Measurements from ENCODE around the gene P2RX6. TPM values are rescaled to one million over a fixed set of nuclear protein-coding genes. Genes with fewer than 3 reads are reported as not detected.
A peak's percentile ranks its signal among the peaks of the same experiment; 100 is the strongest.

The P2RX6 gene
- total and polyA plus RNA-seq, 9 of the 15 experiments (the other 6 are each of a cell fraction or from before 2014, with no cell fraction given) = 0.01 to 3.9 (median 1.5) TPM; not detected in 1

DNA sequence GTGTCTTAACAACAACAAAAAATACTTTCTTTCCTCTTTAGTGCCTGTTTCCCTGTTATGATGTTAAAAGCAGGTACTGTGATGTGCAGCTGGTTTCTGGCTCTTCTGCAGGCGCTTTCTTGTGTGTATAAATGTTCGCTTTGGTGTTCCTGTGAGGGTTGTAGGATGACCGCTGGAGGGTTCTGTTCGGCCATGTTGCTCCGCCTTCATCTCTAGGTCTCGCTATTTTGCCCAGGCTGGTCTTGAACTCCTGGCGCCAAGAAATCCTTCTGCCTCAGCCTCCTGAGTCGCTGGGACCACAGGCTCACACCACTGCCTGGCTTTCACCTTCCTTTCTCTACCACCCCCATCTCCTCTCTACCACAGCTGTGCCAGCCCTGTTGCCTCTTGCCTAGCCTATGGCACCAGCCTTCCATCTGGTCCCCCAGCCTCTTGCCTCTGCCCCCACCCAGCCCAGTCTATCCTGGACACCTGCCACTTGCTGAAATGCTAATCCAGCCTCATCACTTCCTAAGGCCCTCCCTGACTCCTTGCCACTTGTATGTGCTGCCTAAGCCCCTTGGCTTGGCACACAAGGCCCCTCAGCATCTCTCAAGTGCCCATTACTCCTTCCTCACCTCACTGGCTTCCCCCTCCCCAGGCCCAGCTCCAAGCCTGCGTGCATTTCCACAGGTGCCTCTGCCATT is 36.3 kb downstream of the P2RX6 start (continued):
- TF ChIP-seq LARP7 (IDR thresholded peaks at IDR 0.05) (no peak), BRCA1 (IDR thresholded peaks at IDR 0.05) (no peak), BRCA1 (CRISPR knock-in tag; IDR thresholded peaks at IDR 0.05) (peak; percentile 87; the same call in 1 of the 2 replicates), NFIC (IDR thresholded peaks at IDR 0.05) (no peak), ZKSCAN1 (IDR thresholded peaks at IDR 0.05; ENCODE audit: low read depth, low read length) (0 out of 2 replicates have a peak, but pooled peaks have one; percentile 15), HDAC6 (IDR thresholded peaks at IDR 0.05; ENCODE audit: low read depth, low read length) (no peak), ZBTB8A (IDR thresholded peaks at IDR 0.05; ENCODE audit: partially characterized antibody) (no peak), NR3C1 (CRISPR knock-in tag; IDR thresholded peaks at IDR 0.05) (no peak), YY1 (IDR thresholded peaks at IDR 0.05; ENCODE audit: borderline replicate concordance in 1 of 3, control insufficient read depth in 1 of 3, extremely low read depth in 1 of 3, insufficient read depth in 3 of 3, insufficient read length in 1 of 3, insufficient replicate concordance in 2 of 3, low read depth in 1 of 3, low read length in 2 of 3) (peak in 2 of 3 experiments; percentile 8 to 69), MCM5 (IDR thresholded peaks at IDR 0.05; ENCODE audit: low read depth) (0 out of 2 replicates have a peak, but pooled peaks have one; percentile 22), SPI1 (IDR thresholded peaks at IDR 0.05; ENCODE audit: borderline replicate concordance, low read depth, low read length) (no peak), PRMT5 (CRISPR knock-in tag; IDR thresholded peaks at IDR 0.05) (0 out of 2 replicates have a peak, but pooled peaks have one; percentile 6), MYBL2 (IDR thresholded peaks at IDR 0.05; ENCODE audit: low read depth) (no peak), MYBL2 (CRISPR knock-in tag; IDR thresholded peaks at IDR 0.05; ENCODE audit: borderline replicate concordance) (no peak)
- TF ChIP-seq, protein P1, sequence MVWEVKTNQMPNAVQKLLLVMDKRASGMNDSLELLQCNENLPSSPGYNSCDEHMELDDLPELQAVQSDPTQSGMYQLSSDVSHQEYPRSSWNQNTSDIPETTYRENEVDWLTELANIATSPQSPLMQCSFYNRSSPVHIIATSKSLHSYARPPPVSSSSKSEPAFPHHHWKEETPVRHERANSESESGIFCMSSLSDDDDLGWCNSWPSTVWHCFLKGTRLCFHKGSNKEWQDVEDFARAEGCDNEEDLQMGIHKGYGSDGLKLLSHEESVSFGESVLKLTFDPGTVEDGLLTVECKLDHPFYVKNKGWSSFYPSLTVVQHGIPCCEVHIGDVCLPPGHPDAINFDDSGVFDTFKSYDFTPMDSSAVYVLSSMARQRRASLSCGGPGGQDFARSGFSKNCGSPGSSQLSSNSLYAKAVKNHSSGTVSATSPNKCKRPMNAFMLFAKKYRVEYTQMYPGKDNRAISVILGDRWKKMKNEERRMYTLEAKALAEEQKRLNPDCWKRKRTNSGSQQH (CRISPR knock-in tag; IDR thresholded peaks at IDR 0.05) = no peak
- TF ChIP-seq, protein P2, sequence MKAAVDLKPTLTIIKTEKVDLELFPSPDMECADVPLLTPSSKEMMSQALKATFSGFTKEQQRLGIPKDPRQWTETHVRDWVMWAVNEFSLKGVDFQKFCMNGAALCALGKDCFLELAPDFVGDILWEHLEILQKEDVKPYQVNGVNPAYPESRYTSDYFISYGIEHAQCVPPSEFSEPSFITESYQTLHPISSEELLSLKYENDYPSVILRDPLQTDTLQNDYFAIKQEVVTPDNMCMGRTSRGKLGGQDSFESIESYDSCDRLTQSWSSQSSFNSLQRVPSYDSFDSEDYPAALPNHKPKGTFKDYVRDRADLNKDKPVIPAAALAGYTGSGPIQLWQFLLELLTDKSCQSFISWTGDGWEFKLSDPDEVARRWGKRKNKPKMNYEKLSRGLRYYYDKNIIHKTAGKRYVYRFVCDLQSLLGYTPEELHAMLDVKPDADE (conservative IDR thresholded peaks at IDR 0.05; ENCODE audit: control insufficient read depth, low read depth, low read length) = 0 out of 2 replicates have a peak, but pooled peaks have one; percentile 14
- TF ChIP-seq, protein P3, sequence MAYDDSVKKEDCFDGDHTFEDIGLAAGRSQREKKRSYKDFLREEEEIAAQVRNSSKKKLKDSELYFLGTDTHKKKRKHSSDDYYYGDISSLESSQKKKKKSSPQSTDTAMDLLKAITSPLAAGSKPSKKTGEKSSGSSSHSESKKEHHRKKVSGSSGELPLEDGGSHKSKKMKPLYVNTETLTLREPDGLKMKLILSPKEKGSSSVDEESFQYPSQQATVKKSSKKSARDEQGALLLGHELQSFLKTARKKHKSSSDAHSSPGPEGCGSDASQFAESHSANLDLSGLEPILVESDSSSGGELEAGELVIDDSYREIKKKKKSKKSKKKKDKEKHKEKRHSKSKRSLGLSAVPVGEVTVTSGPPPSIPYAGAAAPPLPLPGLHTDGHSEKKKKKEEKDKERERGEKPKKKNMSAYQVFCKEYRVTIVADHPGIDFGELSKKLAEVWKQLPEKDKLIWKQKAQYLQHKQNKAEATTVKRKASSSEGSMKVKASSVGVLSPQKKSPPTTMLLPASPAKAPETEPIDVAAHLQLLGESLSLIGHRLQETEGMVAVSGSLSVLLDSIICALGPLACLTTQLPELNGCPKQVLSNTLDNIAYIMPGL (CRISPR knock-in tag; IDR thresholded peaks at IDR 0.05) = 0 out of 2 replicates have a peak, but pooled peaks have one; percentile 41
- TF ChIP-seq, protein P4, sequence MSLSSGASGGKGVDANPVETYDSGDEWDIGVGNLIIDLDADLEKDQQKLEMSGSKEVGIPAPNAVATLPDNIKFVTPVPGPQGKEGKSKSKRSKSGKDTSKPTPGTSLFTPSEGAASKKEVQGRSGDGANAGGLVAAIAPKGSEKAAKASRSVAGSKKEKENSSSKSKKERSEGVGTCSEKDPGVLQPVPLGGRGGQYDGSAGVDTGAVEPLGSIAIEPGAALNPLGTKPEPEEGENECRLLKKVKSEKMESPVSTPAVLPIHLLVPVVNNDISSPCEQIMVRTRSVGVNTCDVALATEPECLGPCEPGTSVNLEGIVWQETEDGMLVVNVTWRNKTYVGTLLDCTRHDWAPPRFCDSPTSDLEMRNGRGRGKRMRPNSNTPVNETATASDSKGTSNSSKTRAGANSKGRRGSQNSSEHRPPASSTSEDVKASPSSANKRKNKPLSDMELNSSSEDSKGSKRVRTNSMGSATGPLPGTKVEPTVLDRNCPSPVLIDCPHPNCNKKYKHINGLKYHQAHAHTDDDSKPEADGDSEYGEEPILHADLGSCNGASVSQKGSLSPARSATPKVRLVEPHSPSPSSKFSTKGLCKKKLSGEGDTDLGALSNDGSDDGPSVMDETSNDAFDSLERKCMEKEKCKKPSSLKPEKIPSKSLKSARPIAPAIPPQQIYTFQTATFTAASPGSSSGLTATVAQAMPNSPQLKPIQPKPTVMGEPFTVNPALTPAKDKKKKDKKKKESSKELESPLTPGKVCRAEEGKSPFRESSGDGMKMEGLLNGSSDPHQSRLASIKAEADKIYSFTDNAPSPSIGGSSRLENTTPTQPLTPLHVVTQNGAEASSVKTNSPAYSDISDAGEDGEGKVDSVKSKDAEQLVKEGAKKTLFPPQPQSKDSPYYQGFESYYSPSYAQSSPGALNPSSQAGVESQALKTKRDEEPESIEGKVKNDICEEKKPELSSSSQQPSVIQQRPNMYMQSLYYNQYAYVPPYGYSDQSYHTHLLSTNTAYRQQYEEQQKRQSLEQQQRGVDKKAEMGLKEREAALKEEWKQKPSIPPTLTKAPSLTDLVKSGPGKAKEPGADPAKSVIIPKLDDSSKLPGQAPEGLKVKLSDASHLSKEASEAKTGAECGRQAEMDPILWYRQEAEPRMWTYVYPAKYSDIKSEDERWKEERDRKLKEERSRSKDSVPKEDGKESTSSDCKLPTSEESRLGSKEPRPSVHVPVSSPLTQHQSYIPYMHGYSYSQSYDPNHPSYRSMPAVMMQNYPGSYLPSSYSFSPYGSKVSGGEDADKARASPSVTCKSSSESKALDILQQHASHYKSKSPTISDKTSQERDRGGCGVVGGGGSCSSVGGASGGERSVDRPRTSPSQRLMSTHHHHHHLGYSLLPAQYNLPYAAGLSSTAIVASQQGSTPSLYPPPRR (CRISPR knock-in tag; IDR thresholded peaks at IDR 0.05; ENCODE audit: borderline replicate concordance) = no peak

Measured in K562 (cell line).